Measurements from ENCODE around the gene CLSTN2.

DNA sequence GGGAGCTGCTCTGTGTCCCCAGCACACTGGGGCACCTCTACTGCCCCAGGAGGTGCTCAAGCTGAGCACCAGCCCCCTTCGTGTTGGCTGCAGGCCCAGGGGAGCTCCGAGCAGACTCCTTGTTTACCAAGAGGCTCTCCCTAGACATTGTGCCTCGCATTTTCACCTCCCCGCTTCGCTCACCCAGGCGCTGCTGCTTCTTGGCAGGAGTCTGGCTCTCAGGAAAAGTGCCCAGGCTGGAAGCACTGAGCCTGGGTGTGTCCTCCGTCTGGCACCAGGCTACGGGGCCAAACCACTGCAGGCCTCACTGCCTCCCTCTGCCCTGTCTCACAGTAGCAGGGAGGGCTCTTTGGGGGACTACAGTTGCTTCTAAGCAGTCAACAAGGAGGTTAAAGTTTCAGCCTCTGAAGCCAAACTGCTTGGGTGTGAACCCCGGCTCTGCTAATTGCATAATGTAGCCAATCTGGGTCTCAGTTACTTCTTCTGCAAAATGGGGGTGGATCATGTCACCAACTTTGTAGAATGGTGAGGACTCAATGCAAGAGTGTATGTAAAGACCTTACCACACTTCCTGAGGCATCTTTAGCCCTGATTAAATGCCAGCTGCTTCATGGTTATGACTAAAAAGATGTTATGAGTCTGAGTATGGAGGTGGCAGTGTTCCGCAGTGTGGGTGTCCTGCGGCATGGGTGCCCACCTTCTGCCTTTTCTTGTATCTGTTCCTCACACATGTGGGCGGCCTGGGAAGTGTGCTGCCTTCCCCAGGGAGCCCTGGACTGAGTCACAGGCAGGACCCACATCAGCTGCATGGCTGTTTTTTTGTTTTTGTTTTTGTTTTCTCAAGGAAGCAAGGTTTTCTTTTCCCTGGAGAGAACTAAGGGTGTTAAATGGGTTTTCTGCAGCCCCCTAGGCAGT lies 88.9 kb downstream of the CLSTN2 start:
- TF ChIP-seq EZH2phosphoT487 (IDR thresholded peaks at IDR 0.05; ENCODE audit: borderline replicate concordance, low read length) = no peak
- TF ChIP-seq, protein P1, sequence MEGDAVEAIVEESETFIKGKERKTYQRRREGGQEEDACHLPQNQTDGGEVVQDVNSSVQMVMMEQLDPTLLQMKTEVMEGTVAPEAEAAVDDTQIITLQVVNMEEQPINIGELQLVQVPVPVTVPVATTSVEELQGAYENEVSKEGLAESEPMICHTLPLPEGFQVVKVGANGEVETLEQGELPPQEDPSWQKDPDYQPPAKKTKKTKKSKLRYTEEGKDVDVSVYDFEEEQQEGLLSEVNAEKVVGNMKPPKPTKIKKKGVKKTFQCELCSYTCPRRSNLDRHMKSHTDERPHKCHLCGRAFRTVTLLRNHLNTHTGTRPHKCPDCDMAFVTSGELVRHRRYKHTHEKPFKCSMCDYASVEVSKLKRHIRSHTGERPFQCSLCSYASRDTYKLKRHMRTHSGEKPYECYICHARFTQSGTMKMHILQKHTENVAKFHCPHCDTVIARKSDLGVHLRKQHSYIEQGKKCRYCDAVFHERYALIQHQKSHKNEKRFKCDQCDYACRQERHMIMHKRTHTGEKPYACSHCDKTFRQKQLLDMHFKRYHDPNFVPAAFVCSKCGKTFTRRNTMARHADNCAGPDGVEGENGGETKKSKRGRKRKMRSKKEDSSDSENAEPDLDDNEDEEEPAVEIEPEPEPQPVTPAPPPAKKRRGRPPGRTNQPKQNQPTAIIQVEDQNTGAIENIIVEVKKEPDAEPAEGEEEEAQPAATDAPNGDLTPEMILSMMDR (conservative IDR thresholded peaks at IDR 0.05; ENCODE audit: low read depth, low read length) = no peak

Data from PC-3 (cell line).